ENCODE data around the gene CFAP221.

The CFAP221 gene

DNA sequence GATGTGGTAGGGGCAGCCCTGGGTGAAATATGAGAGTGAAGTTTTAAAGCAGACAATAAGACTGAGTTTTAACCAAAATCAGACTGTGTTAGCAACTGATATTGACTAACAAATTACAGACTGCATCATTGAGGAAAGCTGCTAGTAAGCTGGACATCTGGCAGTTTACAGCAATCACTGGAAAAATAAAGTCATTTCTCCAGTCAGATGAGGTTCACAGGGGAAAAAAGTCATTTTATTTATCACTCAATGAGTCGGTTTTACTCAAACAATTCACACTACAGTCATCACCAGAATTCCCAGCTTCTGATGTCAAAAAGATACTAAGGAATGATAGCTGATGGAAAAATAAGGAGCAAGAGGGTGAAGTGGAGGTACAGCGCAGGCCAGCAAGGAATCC lies 124.3 kb downstream of the CFAP221 start:
- no peak for DNase-seq (ENCODE audit: low read depth)
- H3K4me3 ChIP-seq (ENCODE audit: control insufficient read depth, low read depth, low read length): no peak overlapping the region
- TF ChIP-seq, protein P1, sequence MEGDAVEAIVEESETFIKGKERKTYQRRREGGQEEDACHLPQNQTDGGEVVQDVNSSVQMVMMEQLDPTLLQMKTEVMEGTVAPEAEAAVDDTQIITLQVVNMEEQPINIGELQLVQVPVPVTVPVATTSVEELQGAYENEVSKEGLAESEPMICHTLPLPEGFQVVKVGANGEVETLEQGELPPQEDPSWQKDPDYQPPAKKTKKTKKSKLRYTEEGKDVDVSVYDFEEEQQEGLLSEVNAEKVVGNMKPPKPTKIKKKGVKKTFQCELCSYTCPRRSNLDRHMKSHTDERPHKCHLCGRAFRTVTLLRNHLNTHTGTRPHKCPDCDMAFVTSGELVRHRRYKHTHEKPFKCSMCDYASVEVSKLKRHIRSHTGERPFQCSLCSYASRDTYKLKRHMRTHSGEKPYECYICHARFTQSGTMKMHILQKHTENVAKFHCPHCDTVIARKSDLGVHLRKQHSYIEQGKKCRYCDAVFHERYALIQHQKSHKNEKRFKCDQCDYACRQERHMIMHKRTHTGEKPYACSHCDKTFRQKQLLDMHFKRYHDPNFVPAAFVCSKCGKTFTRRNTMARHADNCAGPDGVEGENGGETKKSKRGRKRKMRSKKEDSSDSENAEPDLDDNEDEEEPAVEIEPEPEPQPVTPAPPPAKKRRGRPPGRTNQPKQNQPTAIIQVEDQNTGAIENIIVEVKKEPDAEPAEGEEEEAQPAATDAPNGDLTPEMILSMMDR (IDR thresholded peaks at IDR 0.05; ENCODE audit: control insufficient read depth, insufficient read depth, low read depth, low read length, missing control alignments): no peak

DNA sequence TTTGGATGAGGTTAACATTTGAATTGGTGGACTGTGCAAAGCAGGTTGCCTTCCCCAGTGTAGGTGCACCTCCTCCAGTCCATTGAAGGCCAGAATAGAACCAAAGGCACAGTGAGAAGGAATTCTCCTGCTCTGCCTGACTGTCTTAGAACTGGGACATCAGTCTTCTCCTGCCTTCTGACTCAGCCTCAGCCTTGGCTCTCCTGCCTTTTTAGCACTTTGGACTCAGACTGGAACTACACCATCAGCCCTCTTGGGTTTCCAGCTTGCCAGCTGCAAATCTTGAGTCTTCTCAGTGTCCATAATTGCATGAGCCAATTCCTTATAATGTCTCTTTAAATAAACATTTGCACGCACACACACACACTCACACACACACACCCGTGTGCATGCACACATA lies 126.8 kb downstream of the CFAP221 start:
- H3K4me3 ChIP-seq (ENCODE audit: control insufficient read depth, low read depth, low read length): no peak overlapping the region
- TF ChIP-seq, protein P1 (IDR thresholded peaks at IDR 0.05; ENCODE audit: control insufficient read depth, insufficient read depth, low read depth, low read length, missing control alignments): no peak
- DNase-seq (ENCODE audit: low read depth): no peak

DNA sequence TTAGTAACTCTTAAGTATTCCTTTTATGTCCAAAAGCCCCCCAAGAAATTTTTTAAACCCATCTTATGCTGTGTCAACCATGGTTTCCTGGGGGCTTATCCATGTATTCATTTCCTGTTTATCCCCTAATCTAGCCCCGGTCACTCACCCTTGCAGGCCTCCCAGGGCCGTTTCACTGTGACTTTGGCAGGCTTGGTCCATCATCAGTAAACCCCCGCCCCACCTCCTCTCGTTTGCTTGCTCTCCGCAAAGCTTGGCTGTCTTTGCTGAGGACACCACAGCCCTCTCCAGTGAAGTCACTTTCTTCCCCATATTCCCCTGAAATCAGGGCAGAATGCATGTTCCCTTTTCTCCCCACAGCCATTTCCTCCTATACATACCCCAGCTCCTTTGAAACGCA lies 127.5 kb downstream of the CFAP221 start:
- TF ChIP-seq, protein P1 (IDR thresholded peaks at IDR 0.05; ENCODE audit: control insufficient read depth, insufficient read depth, low read depth, low read length, missing control alignments): no peak
- no peak for DNase-seq (ENCODE audit: low read depth)
- H3K4me3 ChIP-seq (ENCODE audit: control insufficient read depth, low read depth, low read length): no peak overlapping the region

DNA sequence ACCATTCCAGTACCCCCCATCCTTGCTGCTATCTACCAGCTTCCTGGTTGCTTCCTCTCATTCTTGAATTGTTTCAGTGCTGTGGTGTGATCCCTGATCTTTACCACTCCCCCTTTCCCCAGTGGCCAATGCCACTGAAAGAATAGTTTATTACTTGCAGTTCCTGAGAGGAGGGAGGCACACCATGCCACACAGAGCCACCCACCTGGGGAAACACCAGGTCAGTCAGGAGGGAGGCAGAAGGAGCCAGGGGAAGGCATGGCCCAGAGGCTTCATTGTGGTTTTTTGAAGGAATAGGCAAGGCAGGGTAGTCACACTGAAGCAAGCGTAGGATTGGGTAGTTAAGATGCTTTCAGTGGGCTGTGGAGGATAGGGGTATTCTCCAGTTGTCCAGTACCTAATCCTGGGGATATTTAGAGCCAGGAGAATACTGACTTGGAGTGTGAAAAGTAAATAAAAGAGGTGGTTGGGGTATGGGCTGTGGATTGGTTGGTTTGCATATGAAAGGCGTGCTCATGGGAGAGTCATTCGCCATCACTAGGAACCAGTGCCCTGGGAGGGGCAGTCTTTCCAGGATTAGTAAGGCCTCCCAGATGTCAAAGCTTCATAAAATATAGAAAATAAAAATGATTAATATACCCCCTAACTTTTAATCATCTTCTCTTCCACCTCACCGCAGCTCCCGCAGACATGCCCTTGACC lies 128.1 kb downstream of the CFAP221 start:
- no peak for DNase-seq (ENCODE audit: low read depth)
- TF ChIP-seq, protein P1 (IDR thresholded peaks at IDR 0.05; ENCODE audit: control insufficient read depth, insufficient read depth, low read depth, low read length, missing control alignments): no peak
- H3K4me3 ChIP-seq (ENCODE audit: control insufficient read depth, low read depth, low read length): no peak overlapping the region

DNA sequence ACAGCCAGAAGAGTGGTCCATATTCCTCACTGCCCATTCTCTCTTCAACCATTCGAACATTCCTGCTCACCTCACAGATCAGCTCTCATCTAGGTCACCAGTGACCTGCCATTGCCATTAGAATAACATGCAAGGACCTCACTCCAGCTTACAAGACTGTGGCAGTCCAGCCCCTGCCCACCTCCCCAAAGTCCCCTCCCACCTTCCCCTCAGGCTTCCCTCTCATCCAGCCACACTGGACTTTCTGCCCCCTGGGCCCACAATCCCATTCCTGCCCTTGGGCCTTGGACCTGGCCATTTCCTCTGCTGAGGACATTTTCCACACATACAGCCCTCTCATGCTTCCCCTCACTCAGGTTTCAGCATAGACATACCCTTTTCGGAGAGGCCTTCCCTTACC lies 129.5 kb downstream of the CFAP221 start:
- no peak for DNase-seq (ENCODE audit: low read depth)
- no peak overlapping the region for H3K4me3 ChIP-seq (ENCODE audit: control insufficient read depth, low read depth, low read length)
- TF ChIP-seq, protein P1 (IDR thresholded peaks at IDR 0.05; ENCODE audit: control insufficient read depth, insufficient read depth, low read depth, low read length, missing control alignments): no peak

DNA sequence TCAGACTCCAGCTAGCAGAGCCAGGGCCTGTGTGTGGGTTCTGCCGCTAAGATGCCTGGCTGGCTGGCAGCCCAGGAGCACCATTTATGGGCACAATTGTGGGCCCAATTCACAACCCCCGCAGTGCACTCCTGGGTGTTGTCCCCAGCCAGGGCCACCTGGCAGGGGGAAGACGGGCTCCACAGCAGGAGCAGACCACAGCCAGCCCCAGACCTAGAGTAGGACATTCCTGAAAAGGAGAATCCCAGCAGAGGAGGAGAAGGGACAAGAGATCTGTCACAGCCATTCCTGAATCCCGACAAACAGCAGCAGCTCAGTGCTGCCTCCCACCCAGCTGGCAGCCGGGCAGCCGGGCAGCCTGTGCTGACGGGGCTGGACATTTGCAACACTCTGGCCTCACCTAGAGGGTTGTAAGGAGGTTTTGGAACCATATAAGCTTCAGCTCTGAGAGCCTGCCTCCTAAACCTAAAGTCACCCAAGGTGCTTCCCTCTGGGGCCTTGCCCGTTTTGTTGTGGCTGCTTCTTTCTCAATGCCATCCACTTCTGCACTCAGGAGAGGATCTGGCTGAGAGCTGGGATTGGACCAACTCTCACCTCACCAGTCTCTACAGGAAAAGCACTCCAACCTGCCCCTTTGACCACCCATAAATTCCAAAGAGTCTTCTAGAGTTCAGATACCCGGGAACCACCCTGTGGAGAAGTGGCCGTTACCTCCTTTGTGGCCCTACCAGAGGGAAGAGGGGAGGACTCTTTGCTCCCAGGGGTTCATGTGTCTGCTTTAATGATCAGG lies 130.7 kb downstream of the CFAP221 start:
- TF ChIP-seq, protein P1 (IDR thresholded peaks at IDR 0.05; ENCODE audit: control insufficient read depth, insufficient read depth, low read depth, low read length, missing control alignments): no peak
- no peak for DNase-seq (ENCODE audit: low read depth)
- no peak overlapping the region for H3K4me3 ChIP-seq (ENCODE audit: control insufficient read depth, low read depth, low read length)

Data from AG09309 (cell line).